Mesendoderm (in vitro differentiated cells): ENCODE measurements around the gene SERPINA7.
"Not testable (repeated sequence)": the region's sequence is repeated elsewhere in the genome, so short reads cannot be mapped to it uniquely, and the experiment has no call there.

Experiments used
- DNase-seq: peaks from one replicate; pipeline ENCODE4 v3.0.0; 2013
- H2AK5ac ChIP-seq: 2 replicates; pipeline ENCODE4 v1.6.1; 2013; ENCODE audit warnings: low read length, inconsistent platforms
- H2BK120ac ChIP-seq: 2 replicates; pipeline ENCODE4 v1.6.1; 2013; ENCODE audit warnings: low read depth, mild to moderate bottlenecking, low read length, moderate library complexity, mixed read lengths
- H2BK15ac ChIP-seq: replicated peaks from 2 replicates; pipeline ENCODE4 v1.6.1; 2013; ENCODE audit warnings: low read depth, mild to moderate bottlenecking, moderate library complexity
- H2BK5ac ChIP-seq: 2 replicates; pipeline ENCODE4 v1.6.1; 2013; ENCODE audit warnings: low read length, inconsistent platforms
- H3K18ac ChIP-seq: 2 replicates; pipeline ENCODE4 v1.6.1; 2013; ENCODE audit warnings: mild to moderate bottlenecking, low read length, mixed read lengths
- H3K23ac ChIP-seq: one replicate; pipeline ENCODE4 v1.6.1; 2013; ENCODE audit warnings: low read length
- H3K27ac ChIP-seq: 2 replicates; pipeline ENCODE4 v1.5.1; 2013; ENCODE audit warnings: low read depth, mild to moderate bottlenecking, inconsistent platforms, low read length, moderate library complexity
- H3K27me3 ChIP-seq: 2 replicates; pipeline ENCODE4 v1.6.1; 2013; ENCODE audit warnings: low read length, control low read depth, mild to moderate bottlenecking, inconsistent platforms; ENCODE audit not compliant: insufficient read depth, poor library complexity
- H3K36me3 ChIP-seq: 2 replicates; pipeline ENCODE4 v1.6.1; 2013; ENCODE audit warnings: low read length, inconsistent platforms; ENCODE audit not compliant: control insufficient read depth, insufficient read depth
- H3K4ac ChIP-seq: one replicate; pipeline ENCODE4 v1.6.1; 2013; ENCODE audit warnings: low read depth, mild to moderate bottlenecking, low read length, moderate library complexity
- H3K4me1 ChIP-seq: 2 replicates; pipeline ENCODE4 v1.6.1; 2013; ENCODE audit warnings: low read depth, low read length, inconsistent platforms; ENCODE audit not compliant: control insufficient read depth
- H3K4me2 ChIP-seq: 2 replicates; pipeline ENCODE4 v1.6.1; 2013; ENCODE audit warnings: low read length
- H3K4me3 ChIP-seq: 2 replicates; pipeline ENCODE4 v1.5.1; 2013; ENCODE audit warnings: mild to moderate bottlenecking, low read length
- H3K56ac ChIP-seq: one replicate; pipeline ENCODE4 v1.6.1; 2013; ENCODE audit warnings: low read length
- H3K79me1 ChIP-seq: 2 replicates; pipeline ENCODE4 v1.6.1; 2013; ENCODE audit warnings: low read length, inconsistent platforms
- H3K79me2 ChIP-seq: 2 replicates; pipeline ENCODE4 v1.6.1; 2013; ENCODE audit warnings: mild to moderate bottlenecking, low read length; ENCODE audit not compliant: control insufficient read depth, insufficient read depth
- H3K9ac ChIP-seq: 2 replicates; pipeline ENCODE4 v1.6.1; 2013; ENCODE audit warnings: low read length, inconsistent platforms
- H4K5ac ChIP-seq: one replicate; pipeline ENCODE4 v1.6.1; 2013; ENCODE audit warnings: low read length
- H4K8ac ChIP-seq: one replicate; pipeline ENCODE4 v1.6.1; 2013; ENCODE audit warnings: low read depth, mild to moderate bottlenecking, control low read depth, low read length, moderate library complexity
- WGBS: extraction: QIAGEN DNeasy Blood & Tissue Kit; methylation state at CpG from one replicate; pipeline ENCODE4 v1.1.7; 2013; ENCODE audit warnings: low lambda C conversion rate, missing lambda C conversion rate; ENCODE audit not compliant: insufficient coverage; ENCODE audit errors: extremely low coverage; 5-methylcytosine and 5-hydroxymethylcytosine counted together

The SERPINA7 gene

DNA sequence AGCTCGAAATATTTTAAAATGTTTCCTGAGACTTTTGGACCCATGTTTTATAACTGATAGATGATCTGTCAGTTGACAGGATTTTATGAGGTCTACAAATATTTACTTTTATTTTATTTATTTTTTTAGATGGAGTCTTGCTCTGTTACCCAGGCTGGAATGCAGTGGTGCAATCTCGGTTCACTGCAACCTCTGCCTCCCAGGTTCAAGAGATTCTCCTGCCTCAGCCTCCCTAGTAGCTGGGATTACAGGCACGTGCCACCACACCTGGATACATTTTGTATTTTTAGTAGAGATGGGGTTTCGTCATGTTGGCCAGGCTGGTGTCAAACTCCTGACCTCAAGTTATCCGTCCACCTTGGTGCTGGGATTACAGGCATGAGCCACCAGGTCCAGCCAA is 50.0 kb downstream of the SERPINA7 start:
- not testable (repeated sequence) for H3K36me3 ChIP-seq, H3K79me1 ChIP-seq, H3K4me3 ChIP-seq, H3K56ac ChIP-seq, H3K79me2 ChIP-seq, H4K5ac ChIP-seq, H3K4me1 ChIP-seq, H3K4me2 ChIP-seq, H3K23ac ChIP-seq, H3K4ac ChIP-seq, H3K27me3 ChIP-seq, H4K8ac ChIP-seq, H3K27ac ChIP-seq, H3K9ac ChIP-seq, H3K18ac ChIP-seq, H2AK5ac ChIP-seq, H2BK5ac ChIP-seq, H2BK15ac ChIP-seq, H2BK120ac ChIP-seq, DNase-seq
- WGBS: no CpG with 5 or more reads among the region's 5 CpGs
